Natural killer cell treated with Interleukin-12 subunit alpha and Interleukin-12 subunit beta and Interleukin-15 and Interleukin-18, amount 100 ng/mL, for 72 hours (primary cell): ENCODE results near the gene LRRK1. TPM values are rescaled to one million over a fixed set of nuclear protein-coding genes. Genes with fewer than 3 reads are reported as not detected.
A peak's percentile ranks its signal among the peaks of the same experiment; 100 is the strongest.

Experiments used
- ATAC-seq, 2 donors: fragments of 150-1000 bp; cut with Tn5 transposase in 1 of 2; sonication (Bioruptor Pico), chemical (Tn5 transposase) in 1 of 2; 2 replicates each; pipeline ENCODE4 v1.10.0; 2021
- DNase-seq: peaks from one replicate; pipeline ENCODE4 v3.0.0; 2022; ENCODE audit warnings: low spot score
- H3K27ac Mint-ChIP-seq, 2 donors: 1 replicate in 1 of 2; 2 replicates in 1 of 2; pipeline ENCODE4 v1.8.0; 2022; ENCODE audit warnings: mixed read lengths in 2 of 2, mild to moderate bottlenecking in 1 of 2, moderate library complexity in 1 of 2
- H3K27me3 Mint-ChIP-seq, 2 donors: 1 replicate in 1 of 2; 2 replicates in 1 of 2; pipeline ENCODE4 v1.8.0; 2022; ENCODE audit warnings: mixed read lengths in 2 of 2
- H3K36me3 Mint-ChIP-seq: one replicate; pipeline ENCODE4 v1.8.0; 2022; ENCODE audit warnings: mixed read lengths
- H3K4me1 Mint-ChIP-seq, 2 donors: 1 replicate in 1 of 2; 2 replicates in 1 of 2; pipeline ENCODE4 v1.8.0; 2022; ENCODE audit warnings: low read depth in 2 of 2, mixed read lengths in 2 of 2, mild to moderate bottlenecking in 1 of 2
- H3K4me3 Mint-ChIP-seq: one replicate; pipeline ENCODE4 v1.8.0; 2022; ENCODE audit warnings: mixed read lengths
- H3K9me3 Mint-ChIP-seq: 2 replicates; pipeline ENCODE4 v1.8.0; 2022; ENCODE audit warnings: mixed read lengths
- total RNA-seq, 2 donors: library from RNA; stranded (reverse); gene quantifications; one replicate each; pipeline ENCODE4 v1.2.3, GENCODE V29; 2022

The LRRK1 gene
- total RNA-seq, 2 donors from 2014 or later: 0.17 to 0.70 TPM

DNA sequence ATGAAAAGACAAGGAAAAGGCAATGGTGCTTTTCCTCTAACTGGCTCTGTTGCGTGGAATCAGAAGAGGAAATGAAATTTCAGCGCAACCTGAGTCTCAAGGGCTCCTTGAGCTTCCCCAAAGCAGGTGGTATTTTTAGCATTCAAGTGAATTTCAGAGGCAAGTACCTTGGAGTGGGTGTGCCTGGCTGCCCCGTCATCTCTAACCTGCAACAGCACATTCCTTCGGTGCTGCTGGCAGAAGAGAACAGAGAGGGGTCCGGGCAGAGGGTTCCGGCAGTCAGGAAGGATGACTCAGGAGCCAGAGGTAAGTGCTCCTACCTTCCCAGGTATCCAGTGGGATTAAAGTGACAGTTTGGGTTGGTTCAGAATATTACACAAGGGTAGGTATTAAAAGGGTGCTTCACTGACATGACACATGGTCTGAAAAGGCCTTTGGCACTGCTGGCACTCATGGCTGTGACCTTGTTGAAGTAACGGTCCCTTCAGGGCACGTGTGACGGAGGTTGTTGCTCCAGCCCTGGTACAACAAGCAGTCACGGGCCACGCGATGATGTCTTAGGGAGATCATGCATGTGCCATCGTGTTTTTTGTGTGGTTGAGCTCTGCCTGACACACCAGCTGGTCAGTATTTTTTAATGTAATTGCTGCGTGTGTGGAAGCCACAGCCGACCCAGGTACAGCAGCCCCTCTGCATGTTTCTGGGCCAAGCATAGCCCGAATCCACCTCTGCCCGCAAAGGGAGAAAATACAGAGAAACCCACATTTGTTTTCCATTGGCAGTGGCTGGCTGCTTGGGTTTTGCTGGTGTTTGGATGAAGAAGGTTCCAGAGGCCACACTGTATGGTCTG is 75.7 kb downstream of the LRRK1 start:
- no peak overlapping the region for H3K27ac Mint-ChIP-seq
- H3K36me3 Mint-ChIP-seq: no peaks in the 10 kb centered on the region

DNA sequence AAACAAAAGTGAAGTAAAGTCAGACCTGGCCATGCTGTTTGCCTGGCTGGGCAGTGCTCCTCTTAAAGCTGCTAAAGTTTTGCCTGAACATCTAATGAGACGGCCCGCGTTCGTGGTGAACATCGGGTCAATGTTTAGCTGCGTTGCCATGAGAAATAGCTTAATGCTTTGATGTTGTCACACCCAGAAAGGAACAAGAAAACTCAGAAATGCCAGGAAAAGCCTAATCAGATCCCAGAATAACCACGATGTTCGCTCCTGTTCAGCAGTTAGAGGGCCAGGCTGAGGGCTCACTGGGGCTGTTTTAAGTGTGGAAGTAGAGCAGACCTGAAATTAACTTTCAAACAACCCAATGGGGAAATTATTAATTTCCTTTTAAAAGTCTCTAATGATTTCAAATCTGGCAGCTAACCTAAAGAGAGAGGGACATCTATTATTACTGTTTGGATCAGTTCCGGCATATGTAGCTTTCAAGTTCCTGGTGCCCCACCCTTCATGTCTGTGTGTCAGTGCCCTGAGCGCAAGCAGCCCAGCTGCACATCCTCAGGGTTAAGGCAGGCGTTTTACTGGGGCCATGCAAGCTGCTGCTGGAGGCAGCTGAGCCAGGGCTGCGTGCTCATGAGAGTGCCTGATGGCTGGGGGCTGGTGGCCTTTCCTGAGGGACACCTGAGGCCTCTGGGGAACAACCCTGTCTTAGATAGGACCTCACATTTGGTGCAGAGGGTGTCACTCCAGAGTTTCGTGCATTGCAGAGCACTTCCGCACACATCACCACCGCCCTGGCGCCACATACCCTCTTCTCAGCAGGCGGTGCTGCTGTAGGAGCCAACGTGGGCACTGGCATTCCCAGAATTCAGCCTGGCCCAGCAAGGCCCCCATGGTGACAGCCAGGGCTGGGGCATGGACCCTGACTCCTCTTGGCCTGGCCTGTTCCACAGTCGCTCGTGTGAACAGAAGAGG is 76.6 kb downstream of the LRRK1 start:
- DNase-seq (no peak), ATAC-seq (peak in 1 of 2 donors; percentile 40)
- H3K4me3 Mint-ChIP-seq: no peak overlapping the region
- H3K27ac Mint-ChIP-seq: no peak overlapping the region
- no peaks in the 10 kb centered on the region for H3K36me3 Mint-ChIP-seq
- H3K4me1 Mint-ChIP-seq: no peaks in the 10 kb centered on the region
- peaks cover 14 to 21% of the 10 kb centered on the region in 2 donors for H3K27me3 Mint-ChIP-seq
- no peaks in the 10 kb centered on the region for H3K9me3 Mint-ChIP-seq

More for the DNA sequence above, 75.7 kb downstream of the LRRK1 start:
- Mint-ChIP-seq H3K4me1 (no peaks in the 10 kb centered on the region), H3K9me3 (no peaks in the 10 kb centered on the region), H3K4me3 (no peak overlapping the region), H3K27me3 (peaks cover 8 to 14% of the 10 kb centered on the region in 2 donors)
- no peak for DNase-seq
- no peak for ATAC-seq

- ATAC-seq (no peak), DNase-seq (no peak)
- H3K4me3 Mint-ChIP-seq: no peak overlapping the region
- no peaks in the 10 kb centered on the region for H3K9me3 Mint-ChIP-seq
- H3K36me3 Mint-ChIP-seq: no peaks in the 10 kb centered on the region
- H3K27me3 Mint-ChIP-seq: peaks cover 18 to 22% of the 10 kb centered on the region in 2 donors
- H3K4me1 Mint-ChIP-seq: no peaks in the 10 kb centered on the region
- no peak overlapping the region for H3K27ac Mint-ChIP-seq
Observed at GRCh38 chr15:100997442-100997841, 78.3 kb downstream of the LRRK1 start.

- Mint-ChIP-seq H3K4me3 (no peak overlapping the region), H3K4me1 (no peaks in the 10 kb centered on the region), H3K36me3 (no peaks in the 10 kb centered on the region), H3K9me3 (no peaks in the 10 kb centered on the region), H3K27ac (no peak overlapping the region), H3K27me3 (peaks cover 18 to 22% of the 10 kb centered on the region in 2 donors)
- DNase-seq (no peak), ATAC-seq (peak in 1 of 2 donors; percentile 20)
Observed at GRCh38 chr15:100998630-100999029, 79.5 kb downstream of the LRRK1 start.

DNA sequence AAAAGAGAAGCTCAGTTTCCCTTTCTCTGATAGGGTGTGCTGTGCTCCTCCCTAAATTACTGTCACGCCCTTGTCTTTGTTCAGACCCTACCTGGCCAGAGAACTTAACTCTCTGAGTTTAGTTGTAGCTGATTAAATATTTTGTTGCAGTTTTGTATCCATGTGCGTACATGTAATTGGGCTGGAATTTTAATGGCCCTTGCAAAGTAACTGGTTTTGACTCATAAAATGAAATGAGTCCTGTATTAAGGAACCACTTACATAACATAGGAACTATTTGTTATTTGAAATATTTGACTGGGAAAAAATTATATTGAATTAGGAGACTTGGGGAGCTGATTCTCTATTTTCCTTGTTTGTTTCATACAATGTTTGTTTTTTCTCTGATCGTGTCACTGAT is 80.2 kb downstream of the LRRK1 start:
- peaks cover 18 to 22% of the 10 kb centered on the region in 2 donors for H3K27me3 Mint-ChIP-seq
- H3K4me1 Mint-ChIP-seq: no peaks in the 10 kb centered on the region
- H3K27ac Mint-ChIP-seq: no peak overlapping the region
- H3K9me3 Mint-ChIP-seq: no peaks in the 10 kb centered on the region
- no peak for ATAC-seq
- no peak overlapping the region for H3K4me3 Mint-ChIP-seq
- no peak for DNase-seq
- no peaks in the 10 kb centered on the region for H3K36me3 Mint-ChIP-seq

DNA sequence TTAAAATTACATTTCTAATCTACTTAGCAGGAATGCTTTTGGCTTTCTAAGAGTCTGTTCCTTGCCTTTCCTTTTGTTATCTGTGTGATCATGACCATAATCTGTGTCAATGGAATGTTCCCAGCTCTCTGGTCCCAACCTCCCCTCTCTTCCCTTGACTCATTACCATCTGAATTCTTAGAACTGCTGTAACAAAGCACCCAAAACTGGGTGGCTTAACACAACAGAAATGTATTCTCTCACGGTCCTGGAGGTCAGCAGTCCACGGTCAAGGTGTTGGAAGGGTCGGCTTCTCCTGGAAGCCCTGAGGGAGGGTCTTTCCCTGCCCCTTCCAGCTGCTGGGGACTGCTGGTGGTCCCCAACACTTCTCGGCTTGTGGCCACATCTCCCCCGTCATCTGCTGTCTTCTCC is 81.1 kb downstream of the LRRK1 start:
- H3K4me3 Mint-ChIP-seq: no peak overlapping the region
- no peaks in the 10 kb centered on the region for H3K36me3 Mint-ChIP-seq
- no peaks in the 10 kb centered on the region for H3K4me1 Mint-ChIP-seq
- no peak for DNase-seq
- H3K9me3 Mint-ChIP-seq: no peaks in the 10 kb centered on the region
- ATAC-seq: no peak
- H3K27me3 Mint-ChIP-seq: peaks cover 18 to 27% of the 10 kb centered on the region in 2 donors
- no peak overlapping the region for H3K27ac Mint-ChIP-seq

GRCh38 chr15:101001056-101001455 is 81.9 kb downstream of the LRRK1 start:
- Mint-ChIP-seq H3K9me3 (no peaks in the 10 kb centered on the region), H3K27ac (no peak overlapping the region), H3K27me3 (peaks cover 18 to 30% of the 10 kb centered on the region in 2 donors), H3K36me3 (no peaks in the 10 kb centered on the region), H3K4me3 (no peak overlapping the region), H3K4me1 (no peaks in the 10 kb centered on the region)
- ATAC-seq: no peak
- DNase-seq: no peak

DNA sequence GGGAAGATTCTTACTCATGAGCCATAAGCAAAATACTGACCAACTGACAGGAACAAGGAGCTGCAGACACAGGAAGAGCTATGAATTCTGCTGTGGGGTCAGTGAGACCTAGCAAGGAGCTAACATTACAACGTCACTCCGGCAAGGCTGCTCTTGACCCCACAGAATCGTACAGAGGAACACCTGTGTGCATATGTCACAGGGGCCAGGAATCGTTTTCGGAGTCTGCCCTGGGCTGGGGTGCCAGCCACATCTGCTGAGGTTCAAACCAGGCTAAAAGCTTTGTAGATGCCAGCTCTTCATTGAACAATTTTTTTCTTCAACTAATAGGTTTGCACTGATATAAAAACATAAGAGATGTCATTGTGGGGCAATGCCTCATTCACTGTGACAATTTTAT is 82.6 kb downstream of the LRRK1 start:
- no peaks in the 10 kb centered on the region for H3K9me3 Mint-ChIP-seq
- no peak overlapping the region for H3K27ac Mint-ChIP-seq
- ATAC-seq: no peak
- no peak for DNase-seq
- H3K4me3 Mint-ChIP-seq: no peak overlapping the region
- H3K4me1 Mint-ChIP-seq: no peaks in the 10 kb centered on the region
- H3K27me3 Mint-ChIP-seq: peaks cover 14 to 24% of the 10 kb centered on the region in 2 donors
- H3K36me3 Mint-ChIP-seq: no peaks in the 10 kb centered on the region

- Mint-ChIP-seq H3K4me3 (no peak overlapping the region), H3K27me3 (peaks cover 14 to 24% of the 10 kb centered on the region in 2 donors), H3K4me1 (peaks cover 9% of the 10 kb centered on the region in 2 donors), H3K9me3 (no peaks in the 10 kb centered on the region), H3K27ac (no peak overlapping the region), H3K36me3 (no peaks in the 10 kb centered on the region)
- DNase-seq (no peak), ATAC-seq (no peak)
Observed at GRCh38 chr15:101003081-101003480, 83.9 kb downstream of the LRRK1 start.

DNA sequence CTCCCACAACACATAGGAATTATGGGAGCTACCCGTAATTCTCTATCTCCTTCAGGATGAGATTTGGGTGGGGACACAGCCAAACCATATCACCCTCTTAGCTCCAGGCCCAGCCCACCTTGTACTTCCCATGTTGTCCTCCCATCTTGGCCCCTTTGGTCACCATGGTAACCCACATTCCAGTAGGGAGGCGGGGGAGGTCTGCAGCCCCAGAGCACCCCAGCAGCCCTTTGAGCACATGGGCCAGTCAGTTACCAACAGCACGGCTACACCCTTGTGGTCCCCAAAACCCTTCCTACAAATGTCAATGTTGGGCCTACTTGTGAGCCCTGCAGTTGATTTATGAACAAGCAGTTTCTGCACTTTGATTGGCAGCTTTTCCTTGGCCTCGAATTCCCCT is 84.5 kb downstream of the LRRK1 start:
- peaks cover 9 to 16% of the 10 kb centered on the region in 2 donors for H3K4me1 Mint-ChIP-seq
- H3K27ac Mint-ChIP-seq: no peak overlapping the region
- no peak overlapping the region for H3K4me3 Mint-ChIP-seq
- no peaks in the 10 kb centered on the region for H3K9me3 Mint-ChIP-seq
- H3K27me3 Mint-ChIP-seq: peaks cover 10 to 18% of the 10 kb centered on the region in 2 donors
- no peaks in the 10 kb centered on the region for H3K36me3 Mint-ChIP-seq
- peak; percentile 44 for DNase-seq
- no peak for ATAC-seq

GRCh38 chr15:101004500-101004899 is 85.3 kb downstream of the LRRK1 start:
- Mint-ChIP-seq H3K4me3 (no peak overlapping the region), H3K27me3 (peaks cover 9 to 15% of the 10 kb centered on the region in 2 donors), H3K9me3 (no peaks in the 10 kb centered on the region), H3K4me1 (peaks cover 9 to 18% of the 10 kb centered on the region in 2 donors), H3K36me3 (no peaks in the 10 kb centered on the region), H3K27ac (no peak overlapping the region)
- no peak for ATAC-seq
- DNase-seq: no peak

GRCh38 chr15:101004986-101005747 is 86.0 kb downstream of the LRRK1 start:
- H3K4me3 Mint-ChIP-seq: no peak overlapping the region
- peaks cover 9 to 18% of the 10 kb centered on the region in 2 donors for H3K4me1 Mint-ChIP-seq
- ATAC-seq: no peak
- H3K27me3 Mint-ChIP-seq: peaks cover 7 to 15% of the 10 kb centered on the region in 2 donors
- no peak overlapping the region for H3K27ac Mint-ChIP-seq
- H3K36me3 Mint-ChIP-seq: no peaks in the 10 kb centered on the region
- peak; percentile 25 for DNase-seq
- no peaks in the 10 kb centered on the region for H3K9me3 Mint-ChIP-seq
